Fibroblast of skin of left biceps (primary cell): ENCODE data around the gene CIC.
A peak's percentile ranks its signal among the peaks of the same experiment; 100 is the strongest.

Source experiments
- DNase-seq, 2 experiments: peaks; one replicate each; pipeline ENCODE4 v3.0.0-alpha.2; 2013; ENCODE audit warnings: low read depth in 2 of 2

CIC gene

DNA sequence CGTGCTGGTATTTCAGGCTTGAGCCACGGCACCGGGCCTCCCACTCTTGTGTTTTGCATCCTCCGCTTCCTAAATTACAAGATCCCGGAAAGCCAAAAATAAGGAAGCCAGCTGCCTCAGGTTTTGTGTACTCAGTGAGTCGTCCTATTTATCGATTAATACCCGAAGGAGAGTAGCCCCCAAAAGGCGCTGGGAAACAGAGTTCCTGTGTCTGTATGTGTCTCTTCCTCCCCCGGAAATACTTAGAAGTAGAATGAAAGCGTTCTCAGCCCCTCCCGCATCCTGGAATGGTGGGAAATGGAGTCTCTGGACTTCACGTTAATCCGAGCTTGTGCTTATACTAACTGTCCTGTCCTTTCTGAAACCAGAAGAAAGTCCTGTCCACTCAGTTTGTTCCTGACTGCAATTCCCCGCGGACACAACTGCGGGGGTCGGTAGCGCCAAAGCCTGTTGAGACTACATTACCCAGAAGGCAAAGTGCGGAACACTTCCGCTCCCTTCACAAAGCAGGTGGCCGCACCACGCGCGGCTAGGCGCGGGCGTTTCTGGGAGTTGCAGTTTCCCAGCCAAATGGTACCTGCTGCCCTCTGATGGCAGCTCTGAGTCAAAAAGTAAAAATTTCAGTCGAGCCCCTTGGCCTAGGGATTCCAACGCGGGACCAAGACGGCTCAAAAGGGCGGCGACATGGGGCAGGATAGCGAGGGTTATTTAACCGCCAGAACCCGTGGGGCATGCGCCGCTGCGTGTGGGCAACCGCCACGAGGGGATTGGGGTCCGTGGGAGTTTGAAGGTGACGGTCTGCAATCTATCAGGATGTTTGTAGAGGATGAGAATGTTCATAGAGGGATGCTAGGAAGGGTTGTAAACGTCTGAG is 24.5 kb upstream of the CIC start:
- DNase-seq: peak; percentile 73 to 74

DNA sequence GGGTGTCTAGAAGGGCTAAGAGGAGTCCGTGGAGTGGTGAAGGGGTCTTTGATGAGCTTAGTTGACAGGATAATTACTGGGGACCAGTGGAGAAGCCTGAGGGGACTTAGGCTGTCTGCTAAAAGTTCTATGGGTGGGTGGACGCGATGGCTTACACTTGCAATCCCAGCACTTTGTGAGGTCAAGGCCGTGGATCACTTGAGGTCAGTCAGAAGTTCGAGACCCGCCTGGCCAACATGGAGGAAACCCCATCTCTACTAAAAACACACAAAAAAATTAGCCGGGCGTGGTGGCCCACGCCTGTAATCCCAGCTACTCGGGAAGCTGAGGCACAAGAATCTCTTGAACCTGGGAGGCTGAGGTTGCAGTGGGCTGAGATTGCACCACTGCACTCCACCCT is 23.8 kb upstream of the CIC start:
- no peak for DNase-seq

GRCh38 chr19:42246143-42246921 is 22.7 kb upstream of the CIC start:
- DNase-seq: peak in 1 of 2 experiments; percentile 50

DNA sequence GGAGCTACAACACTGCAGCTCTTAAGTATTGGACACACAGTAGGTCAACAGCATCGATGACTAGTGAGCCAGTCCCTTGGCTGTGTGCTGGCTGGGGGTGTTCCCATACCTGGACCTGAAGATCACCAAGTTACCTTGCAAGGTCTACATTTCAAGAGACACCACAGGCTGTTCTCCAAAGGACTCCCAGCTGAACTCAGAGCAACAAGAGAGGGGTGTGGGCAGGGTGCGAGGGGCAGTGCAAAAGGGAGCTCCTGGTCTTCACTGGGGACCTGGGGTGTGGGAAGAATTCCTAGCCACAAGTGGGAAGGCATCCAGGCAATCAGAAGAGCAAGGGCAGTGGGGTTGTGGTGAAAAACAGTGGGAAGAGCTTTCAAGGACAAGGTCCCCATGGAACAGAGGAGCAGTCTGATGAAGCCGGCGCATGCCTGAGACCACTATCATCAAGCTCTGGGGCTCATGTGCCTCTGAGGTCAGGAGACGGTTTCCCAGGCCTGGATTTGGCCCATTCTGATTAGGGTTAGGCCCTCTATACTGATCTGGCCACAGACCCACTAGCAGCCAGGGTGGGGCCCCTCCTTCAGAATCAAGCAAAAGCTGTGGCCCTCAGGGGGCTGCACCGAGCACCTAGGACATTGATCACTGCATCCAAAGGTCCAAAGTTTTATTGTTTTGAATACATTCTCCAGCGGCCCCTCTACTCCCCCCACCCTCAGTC is 22.0 kb upstream of the CIC start:
- no peak for DNase-seq

GRCh38 chr19:42247640-42248199 is 21.3 kb upstream of the CIC start:
- DNase-seq: no peak

- DNase-seq: no peak
Measured at GRCh38 chr19:42248270-42249148, 20.5 kb upstream of the CIC start.

- DNase-seq: no peak
Measured at GRCh38 chr19:42249149-42249750, 19.8 kb upstream of the CIC start.

DNA sequence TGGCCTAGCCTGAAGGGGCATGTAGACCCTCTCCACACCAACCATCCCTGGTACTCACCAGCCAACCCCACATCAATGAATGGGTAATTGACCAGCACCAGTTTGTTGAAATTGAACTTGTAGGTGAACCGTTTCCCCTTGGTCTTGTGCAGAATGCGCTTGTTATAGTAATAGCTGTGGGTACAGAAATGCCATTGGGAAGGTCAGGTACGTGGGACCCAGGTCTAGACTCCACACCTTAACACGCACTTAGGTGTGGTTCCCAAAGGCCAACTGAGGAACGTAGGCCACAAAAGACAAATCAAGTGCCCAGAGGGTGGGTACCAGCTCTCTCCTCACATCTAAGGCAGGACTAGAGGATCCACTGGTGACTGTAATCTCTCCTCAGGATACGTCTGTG is 19.3 kb upstream of the CIC start:
- DNase-seq: no peak

DNA sequence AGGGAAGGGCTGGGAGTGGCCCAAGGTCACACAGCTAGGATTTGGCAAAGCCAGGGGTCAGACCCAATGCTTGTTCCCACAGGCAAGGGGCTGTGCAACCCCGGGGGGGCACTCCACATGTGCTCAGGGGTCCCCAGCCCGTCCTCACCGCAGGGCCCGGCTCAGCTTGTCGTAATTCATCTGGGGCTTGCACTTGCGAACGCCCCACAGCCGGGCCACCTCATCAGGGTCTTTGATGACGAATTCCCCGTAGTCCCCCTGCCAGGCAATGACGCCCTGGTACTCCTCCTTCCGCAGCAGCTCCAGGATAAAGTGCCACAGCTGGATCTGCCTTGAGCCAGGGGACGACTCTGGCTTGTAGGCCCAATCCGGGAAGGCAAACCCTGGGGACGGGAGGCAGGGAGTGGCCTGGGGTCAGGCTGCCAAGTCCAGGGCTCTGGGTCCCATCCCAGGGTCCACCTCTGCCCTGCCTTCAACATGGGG is 18.8 kb upstream of the CIC start:
- no peak for DNase-seq

DNA sequence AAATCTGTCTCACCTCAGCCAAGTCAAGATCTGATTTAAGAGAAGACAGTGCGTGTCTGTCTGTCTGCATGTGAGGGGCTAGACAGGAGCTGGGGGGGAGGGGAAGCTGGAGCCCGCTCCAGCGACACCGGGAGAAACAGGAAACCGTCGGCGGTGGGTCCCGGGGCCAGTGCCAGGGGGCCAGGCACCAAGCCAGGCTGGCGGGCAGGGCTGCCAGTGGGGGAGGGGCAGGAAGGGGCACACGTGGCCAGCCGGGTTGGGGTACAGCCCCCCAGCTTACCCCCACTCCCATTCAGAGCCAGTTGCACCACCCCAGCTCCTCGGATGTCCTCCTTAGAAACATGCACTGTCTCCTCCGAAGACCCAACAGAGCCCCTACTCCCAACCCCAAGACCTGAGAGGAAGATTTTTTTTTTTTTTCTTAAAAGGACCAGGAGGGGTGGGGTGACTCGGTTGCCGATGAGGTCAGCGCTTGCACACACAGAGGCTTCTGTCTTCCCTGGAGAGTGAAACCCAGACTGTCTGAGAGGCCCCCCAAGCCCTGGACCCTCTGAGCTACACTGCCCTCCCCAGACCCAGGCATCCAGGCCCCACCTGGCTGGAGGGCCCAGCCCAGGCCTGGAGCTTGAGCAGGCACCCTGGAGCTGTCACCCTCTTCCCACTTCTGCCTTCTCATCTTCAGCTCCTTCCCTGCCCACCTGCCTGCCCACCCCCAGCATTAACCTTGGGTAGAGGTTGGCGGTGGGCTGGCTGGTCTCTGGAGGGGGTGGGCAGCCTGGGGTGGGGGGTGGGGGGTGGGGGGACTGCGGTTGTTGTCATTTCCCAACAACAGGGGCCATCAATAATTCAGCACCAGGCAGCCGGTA is 18.2 kb upstream of the CIC start:
- no peak for DNase-seq

DNA sequence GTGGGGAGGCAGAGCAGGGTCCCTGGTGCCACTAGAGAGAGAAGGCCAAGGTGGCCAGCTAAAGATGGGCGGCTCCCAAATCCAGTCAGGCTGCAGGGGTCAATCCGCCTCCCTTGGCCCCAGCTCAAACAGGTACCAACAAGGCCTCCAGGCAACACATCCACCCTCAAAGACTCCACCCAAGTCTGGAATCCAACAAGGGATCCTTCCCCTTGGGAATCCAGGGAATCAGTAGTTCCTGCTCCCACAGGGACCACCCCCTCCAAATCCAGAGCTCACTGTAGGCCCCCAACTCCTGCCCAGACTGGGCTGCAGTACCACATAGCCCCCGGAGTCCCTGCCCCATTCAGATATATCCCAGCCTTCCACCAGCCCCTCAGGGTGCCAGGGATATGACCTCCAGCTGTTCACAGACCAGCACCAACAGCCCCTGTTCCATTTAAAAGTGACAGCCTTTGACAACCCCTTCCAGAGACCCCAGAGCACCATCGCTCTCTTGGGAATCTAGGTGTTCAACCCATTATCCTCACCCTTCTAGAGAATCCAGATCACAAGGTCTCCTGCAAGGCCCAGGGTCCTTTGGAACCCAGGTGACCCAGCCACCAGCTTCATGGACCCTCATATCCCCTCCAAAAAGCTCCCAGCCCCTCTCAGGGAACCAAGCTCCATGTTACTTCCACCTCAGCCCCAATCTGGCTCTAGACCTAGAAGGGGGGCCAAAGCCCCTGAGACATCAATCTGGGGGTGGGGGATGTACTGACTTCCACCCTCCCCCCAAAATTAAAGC is 17.3 kb upstream of the CIC start:
- DNase-seq: no peak

DNA sequence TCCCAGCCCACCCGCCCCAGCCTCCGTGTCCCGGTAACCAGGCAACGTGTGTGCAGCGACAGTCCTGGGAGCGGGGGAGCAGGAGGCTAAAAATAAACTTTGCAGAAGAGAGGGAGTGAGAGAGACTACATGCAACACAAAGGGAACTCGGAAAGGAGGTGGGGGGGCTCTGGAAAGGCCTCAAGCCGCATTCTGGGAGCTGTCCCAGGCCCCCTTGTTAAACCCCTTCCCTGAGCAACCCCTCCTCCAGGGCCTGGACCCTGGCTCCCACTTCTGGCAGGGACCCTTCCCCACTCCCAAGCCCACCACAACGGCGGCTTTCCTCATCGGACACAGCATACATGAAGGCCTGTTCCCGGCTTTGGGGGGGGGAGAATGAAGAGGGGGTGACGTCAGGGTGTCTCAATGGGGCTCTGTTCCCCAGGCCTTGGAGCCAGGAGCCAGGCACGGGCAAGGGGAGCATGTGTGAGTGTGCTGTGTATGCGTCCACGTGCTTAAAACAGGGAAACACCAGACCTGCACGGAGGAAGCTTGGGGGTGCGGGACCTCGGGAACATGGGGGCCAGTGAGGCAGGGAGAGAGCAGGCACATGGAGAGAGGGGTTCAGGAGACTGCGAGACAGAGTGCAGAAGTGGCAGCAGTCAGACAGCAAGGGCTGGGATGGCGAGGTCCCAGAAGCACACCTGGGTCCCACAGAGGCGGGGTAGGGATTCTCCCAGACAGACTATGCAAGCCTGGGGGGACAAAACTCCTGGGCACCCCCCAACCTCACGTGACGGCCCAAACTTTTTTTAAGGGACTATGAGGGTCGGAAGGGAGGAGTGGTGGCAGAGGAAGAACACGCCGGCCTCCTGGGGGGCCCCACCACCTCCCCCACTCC is 16.4 kb upstream of the CIC start:
- DNase-seq: no peak

- DNase-seq: no peak
Measured at GRCh38 chr19:42253245-42254088, 15.6 kb upstream of the CIC start.

DNA sequence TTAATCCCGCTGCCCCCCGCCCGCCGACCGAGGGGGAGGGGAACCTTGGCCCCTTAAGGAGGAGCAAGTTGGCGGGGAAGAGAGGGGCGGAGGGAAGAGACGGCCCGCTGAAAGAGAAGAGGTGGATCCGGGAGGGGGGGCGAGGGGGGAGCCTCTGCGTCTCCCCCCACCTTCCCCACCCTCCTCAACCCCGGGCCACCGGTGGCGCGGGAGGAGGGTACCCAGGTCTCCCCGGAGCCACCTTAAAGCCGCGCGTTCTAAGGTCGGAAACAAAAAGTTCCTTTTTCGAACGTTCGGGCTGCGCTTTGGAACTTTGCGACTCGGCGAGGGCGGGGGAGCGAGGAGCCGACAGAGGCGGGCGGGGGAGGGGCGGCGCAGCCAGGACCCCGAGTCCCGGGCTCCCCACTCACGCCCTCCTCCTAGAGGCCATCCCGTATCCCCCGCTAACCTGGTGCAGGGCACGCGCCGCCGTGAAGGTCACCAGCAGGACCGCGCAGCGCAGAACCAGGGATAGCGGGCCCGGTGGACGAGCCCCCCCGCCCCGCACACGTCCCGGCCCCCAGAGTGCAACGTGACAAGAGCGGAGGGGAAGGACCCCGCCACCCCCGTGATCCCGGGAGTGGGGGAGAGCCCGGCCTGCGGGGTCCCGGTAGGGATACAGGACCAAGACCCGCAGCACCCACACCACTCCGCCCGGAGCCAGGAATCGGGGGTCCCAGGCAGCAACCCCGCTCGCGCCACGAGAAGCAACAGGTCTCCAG is 14.8 kb upstream of the CIC start:
- DNase-seq: no peak

DNA sequence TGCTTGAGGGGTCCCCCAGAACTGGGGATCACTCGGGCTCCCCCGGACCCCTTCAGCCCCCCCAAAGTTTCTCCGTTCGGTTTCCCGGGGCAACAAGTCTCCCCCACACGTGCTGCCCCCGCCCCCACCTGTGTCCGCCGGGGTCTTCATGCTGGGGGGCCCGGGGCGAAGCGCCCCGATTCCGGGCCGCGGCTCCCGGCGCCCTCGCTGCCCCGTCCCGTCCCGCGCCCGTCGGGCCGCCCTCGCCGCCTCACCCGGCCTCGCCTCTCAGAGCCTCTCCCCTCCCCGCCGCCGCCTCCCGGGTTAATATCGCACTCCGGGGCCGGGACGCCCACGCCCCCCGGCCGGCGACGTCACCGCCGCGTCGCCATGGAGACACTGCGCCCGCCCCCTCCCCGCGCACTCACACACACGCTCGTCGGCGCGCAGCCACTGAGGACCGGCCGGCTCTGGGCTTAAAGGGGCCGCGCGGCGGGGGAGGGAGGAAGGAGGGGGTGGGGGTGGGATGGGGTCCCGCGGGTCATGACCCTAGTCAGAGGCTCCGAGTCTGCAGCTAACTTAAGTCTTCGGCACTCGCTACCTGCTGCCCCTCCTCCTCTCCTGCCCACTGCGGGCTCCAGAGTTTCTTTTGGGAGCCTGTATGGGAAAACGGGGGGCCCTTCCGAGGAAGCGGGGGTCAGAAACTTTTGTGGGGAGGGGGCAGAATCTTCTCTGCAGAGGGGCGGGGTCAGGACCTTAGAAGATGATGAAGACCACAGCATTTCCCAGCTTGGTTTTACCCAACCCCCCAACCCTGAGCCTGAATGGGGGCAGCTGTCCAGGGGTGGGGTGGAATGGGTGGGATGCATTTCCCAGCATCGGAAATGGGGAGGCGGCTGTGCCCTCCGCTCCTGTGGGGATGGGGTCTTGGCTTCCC is 13.9 kb upstream of the CIC start, which contains the start of gene ERF:
ERF (minus strand) TSS at position 279 of the 916 bp plus-strand sequence; CDS start at position 150, 129 bp downstream.
- peak; percentile 72 to 74 for DNase-seq
